ENCODE measurements around the gene DAND5. TPM values are rescaled to one million over a fixed set of nuclear protein-coding genes. Genes with fewer than 3 reads are reported as not detected.

DAND5 gene
- total RNA-seq, 1 experiment from 2014 or later, result not detected

GRCh38 chr19:12992729-12993128, 23.4 kb downstream of the DAND5 start:
- no peak for DNase-seq (ENCODE audit: low read depth)

- DNase-seq (ENCODE audit: low read depth), result no peak
Measured at GRCh38 chr19:12993562-12993961, 24.2 kb downstream of the DAND5 start.

GRCh38 chr19:12994701-12995595, 25.6 kb downstream of the DAND5 start, which contains the start of gene NFIX:
NFIX (plus strand) TSS chr19:12995475; CDS start chr19:12995838, 363 bp downstream.
- DNase-seq (ENCODE audit: low read depth), result peak; percentile 59

- peak; percentile 38 for DNase-seq (ENCODE audit: low read depth)
Measured at GRCh38 chr19:12995596-12996405, 26.4 kb downstream of the DAND5 start.

- peak; percentile 40 for DNase-seq (ENCODE audit: low read depth)
Measured at GRCh38 chr19:12996406-12997094, 27.2 kb downstream of the DAND5 start.

- no peak for DNase-seq (ENCODE audit: low read depth)
Measured at GRCh38 chr19:12997179-12997966, 28.0 kb downstream of the DAND5 start.

- DNase-seq (ENCODE audit: low read depth), result no peak
Measured at GRCh38 chr19:12997967-12998940, 28.9 kb downstream of the DAND5 start.

- no peak for DNase-seq (ENCODE audit: low read depth)
Measured at GRCh38 chr19:13001166-13001501, 31.8 kb downstream of the DAND5 start.

GRCh38 chr19:13001502-13002165, 32.3 kb downstream of the DAND5 start:
- no peak for DNase-seq (ENCODE audit: low read depth)

- DNase-seq (ENCODE audit: low read depth), result no peak
Measured at GRCh38 chr19:13002166-13002898, 33.0 kb downstream of the DAND5 start.

GRCh38 chr19:13003081-13003480, 33.7 kb downstream of the DAND5 start:
- DNase-seq (ENCODE audit: low read depth), result no peak

- no peak for DNase-seq (ENCODE audit: low read depth)
Measured at GRCh38 chr19:13004273-13004672, 34.9 kb downstream of the DAND5 start.

- DNase-seq (ENCODE audit: low read depth), result no peak
Measured at GRCh38 chr19:13005253-13005652, 35.9 kb downstream of the DAND5 start.

- DNase-seq (ENCODE audit: low read depth), result no peak
Measured at GRCh38 chr19:13005861-13006370, 36.5 kb downstream of the DAND5 start.

- DNase-seq (ENCODE audit: low read depth), result no peak
Measured at GRCh38 chr19:13006431-13007281, 37.3 kb downstream of the DAND5 start.

- no peak for DNase-seq (ENCODE audit: low read depth)
Measured at GRCh38 chr19:13007292-13008045, 38.1 kb downstream of the DAND5 start.
